Measurements from ENCODE around the gene APOL6. TPM values are rescaled to one million over a fixed set of nuclear protein-coding genes. Genes with fewer than 3 reads are reported as not detected.
"Not testable (repeated sequence)": the region's sequence is repeated elsewhere in the genome, so short reads cannot be mapped to it uniquely, and the experiment has no call there.

The APOL6 gene
- total and polyA plus RNA-seq, 9 donors = 0.86 to 2.6 (median 1.9) TPM

DNA sequence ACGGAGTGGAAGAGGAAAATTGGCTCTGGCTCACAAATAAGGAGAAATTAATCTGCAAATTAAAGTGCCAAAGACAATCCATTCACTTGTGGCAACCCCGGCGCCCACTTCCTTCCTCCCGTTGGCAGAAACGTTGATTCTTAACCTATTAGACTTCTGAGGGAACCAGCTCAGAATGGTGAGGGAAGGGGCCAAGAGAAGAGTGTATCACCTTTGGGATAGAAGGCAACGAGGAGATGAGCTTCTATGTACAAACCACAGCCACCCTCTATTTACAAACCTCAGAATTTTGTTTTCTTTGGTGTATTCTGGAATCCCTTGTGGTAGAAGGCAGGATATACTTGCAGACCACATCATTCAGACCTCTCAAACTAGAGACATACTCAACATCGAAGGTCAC lies 32.2 kb upstream of the APOL6 start:
- H3K27ac ChIP-seq (ENCODE audit: low read length) = no peak overlapping the region
- H3K4me1 ChIP-seq (ENCODE audit: control insufficient read depth, insufficient read depth, low read length) = peaks cover 37% of the 10 kb centered on the region
- H3K36me3 ChIP-seq (ENCODE audit: control insufficient read depth, insufficient read depth, low read length) = peaks cover 1% of the 10 kb centered on the region
- peaks cover 2% of the 10 kb centered on the region for H3K27me3 ChIP-seq (ENCODE audit: control insufficient read depth, insufficient read depth, low read length)
- WGBS (ENCODE audit: insufficient coverage) = 100% methylated on average over 1 of the region's 7 CpGs
- H3K4me3 ChIP-seq (ENCODE audit: low read length) = no peak overlapping the region
- no peaks in the 10 kb centered on the region for H3K9me3 ChIP-seq (replicated peaks; ENCODE audit: control insufficient read depth, low read depth, low read length)
- no peak for DNase-seq

GRCh38 chr22:35617137-35617755 lies 31.0 kb upstream of the APOL6 start, which contains the start of gene MB:
Gene MB (minus strand): TSS chr22:35617329. CDS start chr22:35617257, 72 bp downstream.
- peaks cover 42% of the 10 kb centered on the region for H3K4me1 ChIP-seq (ENCODE audit: control insufficient read depth, insufficient read depth, low read length)
- H3K9me3 ChIP-seq (replicated peaks; ENCODE audit: control insufficient read depth, low read depth, low read length) = no peaks in the 10 kb centered on the region
- whole genome bisulfite sequencing (ENCODE audit: insufficient coverage) = 78% methylated on average over 11 of the region's 16 CpGs

GRCh38 chr22:35618427-35619223 lies 29.6 kb upstream of the APOL6 start:
- Histone ChIP-seq H3K4me3 (ENCODE audit: low read length) (no peak overlapping the region), H3K27me3 (ENCODE audit: control insufficient read depth, insufficient read depth, low read length) (peaks cover 2% of the 10 kb centered on the region), H3K4me1 (ENCODE audit: control insufficient read depth, insufficient read depth, low read length) (peaks cover 52% of the 10 kb centered on the region), H3K9me3 (replicated peaks; ENCODE audit: control insufficient read depth, low read depth, low read length) (no peaks in the 10 kb centered on the region), H3K36me3 (ENCODE audit: control insufficient read depth, insufficient read depth, low read length) (no peaks in the 10 kb centered on the region), H3K27ac (ENCODE audit: low read length) (no peak overlapping the region)
- 100% methylated on average over 1 of the region's 1 CpG for WGBS (ENCODE audit: insufficient coverage)
- DNase-seq = no peak

More at GRCh38 chr22:35617137-35617755, 31.0 kb upstream of the APOL6 start, which contains the start of gene MB:
- H3K27ac ChIP-seq (ENCODE audit: low read length) = peak within 1 kb of the TSS; percentile 77
- no peak within 1 kb of the TSS for H3K4me3 ChIP-seq (ENCODE audit: low read length)
- no peaks in the 10 kb centered on the region for H3K36me3 ChIP-seq (ENCODE audit: control insufficient read depth, insufficient read depth, low read length)
- peak; percentile 50 for DNase-seq
- peaks cover 2% of the 10 kb centered on the region for H3K27me3 ChIP-seq (ENCODE audit: control insufficient read depth, insufficient read depth, low read length)

- no peak for DNase-seq
- Histone ChIP-seq H3K36me3 (ENCODE audit: control insufficient read depth, insufficient read depth, low read length) (no peaks in the 10 kb centered on the region), H3K4me3 (ENCODE audit: low read length) (no peak overlapping the region), H3K27me3 (ENCODE audit: control insufficient read depth, insufficient read depth, low read length) (peaks cover 2% of the 10 kb centered on the region), H3K9me3 (replicated peaks; ENCODE audit: control insufficient read depth, low read depth, low read length) (no peaks in the 10 kb centered on the region), H3K4me1 (ENCODE audit: control insufficient read depth, insufficient read depth, low read length) (peaks cover 52% of the 10 kb centered on the region), H3K27ac (ENCODE audit: low read length) (no peak overlapping the region)
- 89% methylated on average over 10 of the region's 13 CpGs for WGBS (ENCODE audit: insufficient coverage)
These were observed 28.7 kb upstream of the APOL6 start for GRCh38 chr22:35619336-35620094.

DNA sequence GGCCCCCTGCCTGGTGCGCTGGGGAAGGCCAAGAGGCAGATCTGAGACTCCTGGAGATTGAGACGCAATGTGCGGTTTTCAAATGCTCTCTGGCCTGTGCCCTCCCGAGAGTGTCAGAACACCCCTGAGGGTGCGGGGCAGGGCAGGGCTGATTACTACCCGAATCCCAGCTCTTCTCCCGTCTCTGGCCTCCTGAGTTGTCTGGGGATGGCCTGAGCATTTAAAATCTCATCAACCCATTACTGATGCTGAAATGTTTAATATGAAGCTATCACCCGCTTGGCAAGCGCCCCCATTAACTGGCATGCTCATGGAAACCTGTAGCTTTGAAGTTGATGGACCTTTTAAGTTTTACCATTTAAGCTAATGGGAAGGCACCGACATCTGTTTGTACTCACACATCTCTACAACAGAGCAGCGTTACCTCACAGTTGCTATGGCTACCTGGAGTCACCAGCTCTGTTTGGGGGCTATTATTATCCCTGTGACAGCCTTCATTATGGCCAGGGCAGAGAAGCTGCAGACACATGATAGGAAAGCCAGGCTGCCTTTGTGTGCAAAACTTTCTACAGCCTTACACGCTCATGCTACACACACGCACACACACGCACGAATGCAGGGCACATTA lies 27.5 kb upstream of the APOL6 start:
- Histone ChIP-seq H3K36me3 (ENCODE audit: control insufficient read depth, insufficient read depth, low read length) (no peaks in the 10 kb centered on the region), H3K9me3 (replicated peaks; ENCODE audit: control insufficient read depth, low read depth, low read length) (no peaks in the 10 kb centered on the region), H3K27me3 (ENCODE audit: control insufficient read depth, insufficient read depth, low read length) (peaks cover 2% of the 10 kb centered on the region), H3K4me1 (ENCODE audit: control insufficient read depth, insufficient read depth, low read length) (peaks cover 52% of the 10 kb centered on the region), H3K4me3 (ENCODE audit: low read length) (no peak overlapping the region), H3K27ac (ENCODE audit: low read length) (peak overlapping the region; percentile 89)
- 46% methylated on average over 6 of the region's 15 CpGs for WGBS (ENCODE audit: insufficient coverage)
- DNase-seq = peak; percentile 92

- peak overlapping the region; percentile 13 for H3K4me3 ChIP-seq (ENCODE audit: low read length)
- WGBS (ENCODE audit: insufficient coverage) = 57% methylated on average over 1 of the region's 6 CpGs
These were observed 26.8 kb upstream of the APOL6 start for GRCh38 chr22:35621451-35621850.

GRCh38 chr22:35622191-35622913 lies 25.9 kb upstream of the APOL6 start:
- peaks cover 51% of the 10 kb centered on the region for H3K4me1 ChIP-seq (ENCODE audit: control insufficient read depth, insufficient read depth, low read length)
- H3K4me3 ChIP-seq (ENCODE audit: low read length) = peak overlapping the region; percentile 13
- no peaks in the 10 kb centered on the region for H3K9me3 ChIP-seq (replicated peaks; ENCODE audit: control insufficient read depth, low read depth, low read length)
- peak overlapping the region; percentile 89 for H3K27ac ChIP-seq (ENCODE audit: low read length)
- H3K27me3 ChIP-seq (ENCODE audit: control insufficient read depth, insufficient read depth, low read length) = no peaks in the 10 kb centered on the region
- H3K36me3 ChIP-seq (ENCODE audit: control insufficient read depth, insufficient read depth, low read length) = no peaks in the 10 kb centered on the region
- peak; percentile 89 for DNase-seq
- 57% methylated on average over 6 of the region's 9 CpGs for WGBS (ENCODE audit: insufficient coverage)

More at GRCh38 chr22:35621451-35621850, 26.8 kb upstream of the APOL6 start:
- Histone ChIP-seq H3K27me3 (ENCODE audit: control insufficient read depth, insufficient read depth, low read length) (peaks cover 2% of the 10 kb centered on the region), H3K27ac (ENCODE audit: low read length) (peak overlapping the region; percentile 89), H3K4me1 (ENCODE audit: control insufficient read depth, insufficient read depth, low read length) (peaks cover 52% of the 10 kb centered on the region), H3K36me3 (ENCODE audit: control insufficient read depth, insufficient read depth, low read length) (no peaks in the 10 kb centered on the region), H3K9me3 (replicated peaks; ENCODE audit: control insufficient read depth, low read depth, low read length) (no peaks in the 10 kb centered on the region)
- DNase-seq = no peak

- H3K4me3 ChIP-seq (ENCODE audit: low read length) = not testable (repeated sequence)
- H3K4me1 ChIP-seq (ENCODE audit: control insufficient read depth, insufficient read depth, low read length) = peaks cover 48% of the 10 kb centered on the region
These were observed 24.4 kb upstream of the APOL6 start for GRCh38 chr22:35623885-35624284.

GRCh38 chr22:35624547-35624946 lies 23.7 kb upstream of the APOL6 start:
- Histone ChIP-seq H3K27me3 (ENCODE audit: control insufficient read depth, insufficient read depth, low read length) (no peaks in the 10 kb centered on the region), H3K4me1 (ENCODE audit: control insufficient read depth, insufficient read depth, low read length) (peaks cover 45% of the 10 kb centered on the region), H3K9me3 (replicated peaks; ENCODE audit: control insufficient read depth, low read depth, low read length) (no peaks in the 10 kb centered on the region), H3K27ac (ENCODE audit: low read length) (no peak overlapping the region), H3K36me3 (ENCODE audit: control insufficient read depth, insufficient read depth, low read length) (no peaks in the 10 kb centered on the region), H3K4me3 (ENCODE audit: low read length) (no peak overlapping the region)
- WGBS (ENCODE audit: insufficient coverage) = 88% methylated on average over 6 of the region's 6 CpGs
- DNase-seq = no peak

More at GRCh38 chr22:35623885-35624284, 24.4 kb upstream of the APOL6 start:
- not testable (repeated sequence) for H3K27me3 ChIP-seq (ENCODE audit: control insufficient read depth, insufficient read depth, low read length); H3K36me3 ChIP-seq (ENCODE audit: control insufficient read depth, insufficient read depth, low read length); DNase-seq; H3K9me3 ChIP-seq (replicated peaks; ENCODE audit: control insufficient read depth, low read depth, low read length); H3K27ac ChIP-seq (ENCODE audit: low read length)
- WGBS (ENCODE audit: insufficient coverage) = 90% methylated on average over 2 of the region's 5 CpGs

Data from muscle of leg (tissue), 11 donors.